Fibroblast of lung (primary cell): ENCODE data around the gene LAMA5. TPM values are rescaled to one million over a fixed set of nuclear protein-coding genes. Genes with fewer than 3 reads are reported as not detected.

Source experiments
- DNase-seq, 2 donors: peaks; one replicate each; pipeline versions ENCODE4 v3.0.0 to v3.0.0-alpha.2; 2010; ENCODE audit warnings: low read depth in 2 of 2
- H2AFZ ChIP-seq: 2 replicates; pipeline ENCODE4 v1.5.1; 2012; ENCODE audit warnings: low read length, control low read depth, inconsistent platforms
- H3K27ac ChIP-seq: 2 replicates; pipeline ENCODE4 v1.5.1; 2011; ENCODE audit warnings: low read length, control low read depth; ENCODE audit not compliant: insufficient read depth
- H3K27me3 ChIP-seq: 2 replicates; pipeline ENCODE4 v1.5.1; 2011; ENCODE audit warnings: mild to moderate bottlenecking, low read length; ENCODE audit not compliant: control insufficient read depth, insufficient read depth
- H3K36me3 ChIP-seq: 2 replicates; pipeline ENCODE4 v1.5.1; 2011; ENCODE audit warnings: low read length; ENCODE audit not compliant: control insufficient read depth, insufficient read depth
- H3K4me1 ChIP-seq: 2 replicates; pipeline ENCODE4 v1.5.1; 2011; ENCODE audit warnings: low read length; ENCODE audit not compliant: control insufficient read depth, insufficient read depth; ENCODE audit errors: extremely low read depth
- H3K4me2 ChIP-seq: 2 replicates; pipeline ENCODE4 v1.5.1; 2011; ENCODE audit warnings: low read length, control low read depth; ENCODE audit not compliant: insufficient read depth; ENCODE audit errors: extremely low read depth
- H3K4me3 ChIP-seq, 4 experiments: fragments of 200-600 bp in 1 of 4; sonication (generic) in 1 of 4; replicated peaks in 1 of 4; 2 replicates each; pipeline ENCODE4 v1.5.1; 2011 to 2016; ENCODE audit warnings: low read length in 4 of 4, low read depth in 3 of 4, mild to moderate bottlenecking in 3 of 4, control low read depth in 2 of 4, inconsistent platforms in 1 of 4, mixed read lengths in 1 of 4; ENCODE audit not compliant: insufficient read depth in 1 of 4; ENCODE audit errors: control extremely low read depth in 1 of 4
- H3K79me2 ChIP-seq: 2 replicates; pipeline ENCODE4 v1.5.1; 2012; ENCODE audit warnings: mild to moderate bottlenecking, low read length, inconsistent platforms; ENCODE audit not compliant: control insufficient read depth, insufficient read depth
- H3K9ac ChIP-seq: 2 replicates; pipeline ENCODE4 v1.5.1; 2011; ENCODE audit warnings: mild to moderate bottlenecking, low read length, control low read depth; ENCODE audit not compliant: insufficient read depth
- H3K9me3 ChIP-seq: 2 replicates; pipeline ENCODE4 v1.5.1; 2012; ENCODE audit warnings: low read depth, low read length; ENCODE audit not compliant: control insufficient read depth, insufficient read depth
- H4K20me1 ChIP-seq: 2 replicates; pipeline ENCODE4 v1.5.1; 2011; ENCODE audit warnings: low read length; ENCODE audit not compliant: control insufficient read depth, insufficient read depth; ENCODE audit errors: extremely low read depth
- CTCF ChIP-seq, 2 donors: IDR thresholded peaks in 1 of 2; conservative IDR thresholded peaks in 1 of 2; 1 replicate in 1 of 2; 2 replicates in 1 of 2; pipeline ENCODE4 v1.5.1; 2011 to 2012; ENCODE audit warnings: low read length in 2 of 2, control low read depth in 1 of 2, inconsistent platforms in 1 of 2, low read depth in 1 of 2, mild to moderate bottlenecking in 1 of 2
- EZH2 ChIP-seq: IDR thresholded peaks from 2 replicates; pipeline ENCODE4 v1.5.1; 2012; ENCODE audit warnings: low read length, control low read depth, mild to moderate bottlenecking; ENCODE audit errors: missing control alignments
- polyA plus RNA-seq, 2 donors: library from polyadenylated mRNA; depleted of rRNA in 1 of 2; stranded (reverse) in 1 of 2; unstranded in 1 of 2; fragments of >200 nt; gene quantifications; 2 replicates each; pipeline ENCODE4 v1.2.1, GENCODE V29; 2011 to 2012; ENCODE audit warnings: missing spikeins in 1 of 2
- total RNA-seq: library from RNA; depleted of rRNA; stranded (reverse); fragments of >200 nt; gene quantifications from 2 replicates; pipeline ENCODE4 v1.2.1, GENCODE V29; 2014

The LAMA5 gene
- total and polyA plus RNA-seq, 2 donors (not counting 1 experiment from before 2014, with no cell fraction given), result 1.5 to 81.6 TPM

- Histone ChIP-seq H3K36me3 (peaks cover 10% of the 10 kb centered on the region), H3K27ac (peak overlapping the region; percentile 33), H3K9me3 (no peaks in the 10 kb centered on the region), H4K20me1 (no peaks in the 10 kb centered on the region), H2AFZ (no peak overlapping the region), H3K4me2 (no peak overlapping the region), H3K4me1 (peaks cover 10% of the 10 kb centered on the region), H3K27me3 (no peaks in the 10 kb centered on the region), H3K9ac (no peak overlapping the region), H3K79me2 (peaks cover 24% of the 10 kb centered on the region), H3K4me3 (no peak overlapping the region)
- TF ChIP-seq EZH2 (no peak), CTCF (conservative IDR thresholded peaks at IDR 0.05 in 1 of 2, IDR thresholded peaks at IDR 0.05 in 1 of 2; ENCODE audit: low read depth in 1 of 2, low read length in 2 of 2) (no peak)
- no peak for DNase-seq
Observed at GRCh38 chr20:62381842-62382241, 14.7 kb upstream of the LAMA5 start.

- H3K9me3 ChIP-seq, result no peaks in the 10 kb centered on the region
- H3K9ac ChIP-seq, result no peak overlapping the region
- H3K79me2 ChIP-seq, result peaks cover 19% of the 10 kb centered on the region
- H3K4me1 ChIP-seq, result peaks cover 14% of the 10 kb centered on the region
- TF ChIP-seq CTCF (conservative IDR thresholded peaks at IDR 0.05 in 1 of 2, IDR thresholded peaks at IDR 0.05 in 1 of 2; ENCODE audit: low read depth in 1 of 2, low read length in 2 of 2) (no peak), EZH2 (no peak)
- H3K36me3 ChIP-seq, result peaks cover 10% of the 10 kb centered on the region
- H4K20me1 ChIP-seq, result no peaks in the 10 kb centered on the region
- peak in 1 of 2 donors; percentile 75 for DNase-seq
- no peak overlapping the region for H2AFZ ChIP-seq
- no peaks in the 10 kb centered on the region for H3K27me3 ChIP-seq
- H3K27ac ChIP-seq, result peak overlapping the region; percentile 68
- no peak overlapping the region for H3K4me3 ChIP-seq
- H3K4me2 ChIP-seq, result no peak overlapping the region
Observed at GRCh38 chr20:62381202-62381797, 14.2 kb upstream of the LAMA5 start.

GRCh38 chr20:62378215-62378614 lies 11.1 kb upstream of the LAMA5 start:
- H4K20me1 ChIP-seq, result no peaks in the 10 kb centered on the region
- no peak overlapping the region for H3K9ac ChIP-seq
- no peak overlapping the region for H3K4me2 ChIP-seq
- no peaks in the 10 kb centered on the region for H3K27me3 ChIP-seq
- no peaks in the 10 kb centered on the region for H3K9me3 ChIP-seq
- TF ChIP-seq CTCF (conservative IDR thresholded peaks at IDR 0.05 in 1 of 2, IDR thresholded peaks at IDR 0.05 in 1 of 2; ENCODE audit: low read depth in 1 of 2, low read length in 2 of 2) (no peak), EZH2 (no peak)
- H3K36me3 ChIP-seq, result peaks cover 9% of the 10 kb centered on the region
- DNase-seq, result peak in 1 of 2 donors; percentile 25
- H3K79me2 ChIP-seq, result no peaks in the 10 kb centered on the region
- H3K4me3 ChIP-seq, result no peak overlapping the region
- no peak overlapping the region for H2AFZ ChIP-seq
- H3K27ac ChIP-seq, result no peak overlapping the region
- peaks cover 29% of the 10 kb centered on the region for H3K4me1 ChIP-seq
